ENCODE data around the gene PHLDA3.

DNA sequence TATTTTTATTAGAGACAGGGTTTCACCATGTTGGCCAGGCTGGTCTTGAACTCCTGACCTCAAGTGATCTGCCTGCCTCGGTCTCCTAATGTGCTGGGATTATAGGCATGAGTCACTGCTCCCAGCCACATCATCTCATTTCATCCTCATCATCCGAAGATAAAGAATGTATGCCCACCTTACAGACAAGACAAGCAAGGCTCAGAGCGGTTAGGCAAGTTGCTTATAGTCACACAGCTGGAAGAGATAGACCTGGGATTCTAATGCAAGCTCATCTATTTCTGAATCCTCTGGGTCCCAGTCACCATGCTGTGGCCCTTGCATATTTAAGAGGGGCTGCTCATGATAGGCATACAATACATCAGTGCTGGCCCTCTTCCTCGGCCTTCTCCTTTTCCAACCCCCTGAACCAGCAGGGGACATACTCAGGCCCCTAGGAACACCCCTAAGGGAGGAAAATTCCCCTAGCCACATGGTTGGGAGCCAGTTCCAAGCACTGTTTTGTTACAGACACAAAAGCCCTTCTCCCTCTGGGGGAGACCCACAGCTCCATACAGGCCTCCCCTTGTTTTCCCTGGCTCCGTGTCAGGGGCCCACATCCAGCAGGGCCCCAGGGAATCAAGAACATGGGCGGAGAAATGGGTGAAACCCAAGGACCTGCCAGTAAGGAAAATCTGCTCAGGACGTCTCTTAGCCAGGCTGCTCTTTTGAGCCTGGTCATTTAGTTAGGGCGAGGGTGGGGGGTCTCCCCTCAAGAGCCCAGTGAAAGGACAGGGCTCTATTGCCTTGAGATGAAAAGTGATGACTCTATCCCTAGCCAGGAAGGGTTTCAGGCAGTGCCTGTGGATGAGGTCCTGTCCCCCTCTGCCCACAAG lies 31.0 kb upstream of the PHLDA3 start:
- TF ChIP-seq, protein P1, sequence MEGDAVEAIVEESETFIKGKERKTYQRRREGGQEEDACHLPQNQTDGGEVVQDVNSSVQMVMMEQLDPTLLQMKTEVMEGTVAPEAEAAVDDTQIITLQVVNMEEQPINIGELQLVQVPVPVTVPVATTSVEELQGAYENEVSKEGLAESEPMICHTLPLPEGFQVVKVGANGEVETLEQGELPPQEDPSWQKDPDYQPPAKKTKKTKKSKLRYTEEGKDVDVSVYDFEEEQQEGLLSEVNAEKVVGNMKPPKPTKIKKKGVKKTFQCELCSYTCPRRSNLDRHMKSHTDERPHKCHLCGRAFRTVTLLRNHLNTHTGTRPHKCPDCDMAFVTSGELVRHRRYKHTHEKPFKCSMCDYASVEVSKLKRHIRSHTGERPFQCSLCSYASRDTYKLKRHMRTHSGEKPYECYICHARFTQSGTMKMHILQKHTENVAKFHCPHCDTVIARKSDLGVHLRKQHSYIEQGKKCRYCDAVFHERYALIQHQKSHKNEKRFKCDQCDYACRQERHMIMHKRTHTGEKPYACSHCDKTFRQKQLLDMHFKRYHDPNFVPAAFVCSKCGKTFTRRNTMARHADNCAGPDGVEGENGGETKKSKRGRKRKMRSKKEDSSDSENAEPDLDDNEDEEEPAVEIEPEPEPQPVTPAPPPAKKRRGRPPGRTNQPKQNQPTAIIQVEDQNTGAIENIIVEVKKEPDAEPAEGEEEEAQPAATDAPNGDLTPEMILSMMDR (IDR thresholded peaks at IDR 0.05; ENCODE audit: insufficient read depth, low read length, poor library complexity, severe bottlenecking) = no peak
- no peak for TF ChIP-seq EZH2phosphoT487 (conservative IDR thresholded peaks at IDR 0.05; ENCODE audit: low read length)

Measured in SU-DHL-6 (cell line).